MG63 (cell line): Measurements from ENCODE around the gene FYN. TPM values are rescaled to one million over a fixed set of nuclear protein-coding genes. Genes with fewer than 3 reads are reported as not detected.

Experiments
- DNase-seq: peaks from one replicate; pipeline ENCODE4 v3.0.0-alpha.2; 2020
- H3K27me3 ChIP-seq: fragments of 250-450 bp; sonication (Bioruptor Pico); 2 replicates; pipeline ENCODE4 v1.5.1; 2020; ENCODE audit warnings: mild to moderate bottlenecking, moderate library complexity
- H3K36me3 ChIP-seq: fragments of 250-450 bp; sonication (Bioruptor Pico); 2 replicates; pipeline ENCODE4 v1.5.1; 2020; ENCODE audit warnings: mild to moderate bottlenecking, moderate library complexity
- H3K4me3 ChIP-seq: fragments of 250-450 bp; sonication (Bioruptor Pico); 2 replicates; pipeline ENCODE4 v1.5.1; 2020; ENCODE audit warnings: mild to moderate bottlenecking, moderate library complexity
- H3K9me3 ChIP-seq: fragments of 250-450 bp; sonication (Bioruptor Pico); 2 replicates; pipeline ENCODE4 v1.5.1; 2020; ENCODE audit warnings: mild to moderate bottlenecking, moderate library complexity
- total RNA-seq: library from RNA; depleted of rRNA; stranded (reverse); fragments of >200 nt; shearing (Covaris generic); gene quantifications from 2 replicates; pipeline ENCODE4 v1.2.3, GENCODE V29; 2014; ENCODE audit warnings: low replicate concordance

FYN gene
- total RNA-seq, 1 experiment from 2014 or later: 48.7 TPM

- H3K4me3 ChIP-seq: no peak overlapping the region
- no peak for DNase-seq
- H3K27me3 ChIP-seq: no peaks in the 10 kb centered on the region
- H3K36me3 ChIP-seq: no peaks in the 10 kb centered on the region
- no peaks in the 10 kb centered on the region; the same call in 1 of the 2 replicates for H3K9me3 ChIP-seq
Observed at GRCh38 chr6:111765763-111766162, 107.5 kb downstream of the FYN start.

GRCh38 chr6:111764238-111765175, 108.7 kb downstream of the FYN start:
- H3K9me3 ChIP-seq: no peaks in the 10 kb centered on the region
- no peaks in the 10 kb centered on the region for H3K27me3 ChIP-seq
- no peaks in the 10 kb centered on the region for H3K36me3 ChIP-seq
- H3K4me3 ChIP-seq: no peak overlapping the region
- no peak for DNase-seq

DNA sequence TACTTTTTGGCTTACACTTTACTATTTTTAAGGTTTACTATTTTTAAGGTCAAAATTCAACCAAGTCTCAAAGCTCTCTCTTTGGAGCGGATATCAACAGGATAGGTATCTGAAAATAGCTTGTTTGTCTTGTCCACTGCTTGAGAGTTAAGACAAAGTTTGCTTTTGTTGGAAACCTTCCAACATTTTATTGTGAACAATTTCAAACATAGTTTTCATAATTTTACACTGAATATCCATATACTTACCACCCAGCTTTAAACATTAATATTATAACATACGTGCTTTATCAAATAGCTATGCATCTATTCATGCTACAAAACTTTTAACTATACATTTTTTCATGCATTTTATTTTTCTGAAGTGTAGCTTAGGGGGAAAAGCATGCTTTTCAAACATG, 109.9 kb downstream of the FYN start:
- no peaks in the 10 kb centered on the region for H3K9me3 ChIP-seq
- H3K4me3 ChIP-seq: no peak overlapping the region
- DNase-seq: no peak
- no peaks in the 10 kb centered on the region for H3K27me3 ChIP-seq
- no peaks in the 10 kb centered on the region for H3K36me3 ChIP-seq

GRCh38 chr6:111761783-111762312, 111.4 kb downstream of the FYN start:
- no peaks in the 10 kb centered on the region for H3K27me3 ChIP-seq
- no peak for DNase-seq
- H3K9me3 ChIP-seq: no peaks in the 10 kb centered on the region
- no peaks in the 10 kb centered on the region for H3K36me3 ChIP-seq
- no peak overlapping the region for H3K4me3 ChIP-seq

- no peaks in the 10 kb centered on the region for H3K9me3 ChIP-seq
- DNase-seq: no peak
Observed at GRCh38 chr6:111761212-111761611, 112.0 kb downstream of the FYN start.

GRCh38 chr6:111759836-111760785, 113.1 kb downstream of the FYN start:
- DNase-seq: no peak
- H3K27me3 ChIP-seq: no peaks in the 10 kb centered on the region
- no peaks in the 10 kb centered on the region for H3K9me3 ChIP-seq
- no peaks in the 10 kb centered on the region for H3K36me3 ChIP-seq
- no peak overlapping the region for H3K4me3 ChIP-seq

More at GRCh38 chr6:111761212-111761611, 112.0 kb downstream of the FYN start:
- Histone ChIP-seq H3K4me3 (no peak overlapping the region), H3K27me3 (no peaks in the 10 kb centered on the region), H3K36me3 (no peaks in the 10 kb centered on the region)

GRCh38 chr6:111759331-111759835, 113.9 kb downstream of the FYN start:
- no peaks in the 10 kb centered on the region for H3K27me3 ChIP-seq
- no peaks in the 10 kb centered on the region for H3K9me3 ChIP-seq
- no peak for DNase-seq
- H3K4me3 ChIP-seq: no peak overlapping the region
- H3K36me3 ChIP-seq: no peaks in the 10 kb centered on the region

GRCh38 chr6:111758608-111759329, 114.5 kb downstream of the FYN start:
- Histone ChIP-seq H3K36me3 (no peaks in the 10 kb centered on the region), H3K9me3 (no peaks in the 10 kb centered on the region), H3K4me3 (no peak overlapping the region), H3K27me3 (no peaks in the 10 kb centered on the region)
- DNase-seq: no peak

GRCh38 chr6:111757342-111757741, 115.9 kb downstream of the FYN start:
- no peaks in the 10 kb centered on the region for H3K27me3 ChIP-seq
- no peak for DNase-seq
- H3K36me3 ChIP-seq: no peaks in the 10 kb centered on the region
- H3K9me3 ChIP-seq: no peaks in the 10 kb centered on the region
- no peak overlapping the region for H3K4me3 ChIP-seq

GRCh38 chr6:111754423-111754822, 118.8 kb downstream of the FYN start:
- Histone ChIP-seq H3K27me3 (no peaks in the 10 kb centered on the region), H3K9me3 (no peaks in the 10 kb centered on the region), H3K36me3 (no peaks in the 10 kb centered on the region), H3K4me3 (no peak overlapping the region)
- DNase-seq: no peak

- no peak for DNase-seq
- Histone ChIP-seq H3K27me3 (no peaks in the 10 kb centered on the region), H3K9me3 (no peaks in the 10 kb centered on the region), H3K4me3 (no peak overlapping the region), H3K36me3 (no peaks in the 10 kb centered on the region)
Observed at GRCh38 chr6:111753573-111753972, 119.7 kb downstream of the FYN start.

DNA sequence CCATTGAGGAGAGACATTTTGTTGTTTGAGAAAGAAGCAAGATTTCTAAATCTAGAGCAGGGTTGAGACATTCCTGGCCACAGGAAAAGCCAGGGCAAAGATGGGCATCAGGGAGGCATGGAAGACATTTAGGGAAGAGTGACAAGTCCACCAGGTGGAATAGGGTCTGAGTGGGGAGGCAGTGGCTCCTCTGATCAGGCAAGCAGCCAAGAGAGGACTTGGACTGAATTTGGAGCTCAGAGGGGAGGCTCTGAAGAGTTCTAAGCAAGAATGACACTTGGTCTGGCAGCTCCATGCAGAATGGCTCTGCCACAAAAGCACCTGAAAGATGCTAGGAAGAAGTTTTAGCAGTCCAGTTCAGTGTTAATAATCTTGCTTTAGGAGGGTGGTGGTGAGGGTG, 120.8 kb downstream of the FYN start:
- Histone ChIP-seq H3K9me3 (no peaks in the 10 kb centered on the region), H3K4me3 (no peak overlapping the region), H3K36me3 (no peaks in the 10 kb centered on the region), H3K27me3 (no peaks in the 10 kb centered on the region)
- no peak for DNase-seq

DNA sequence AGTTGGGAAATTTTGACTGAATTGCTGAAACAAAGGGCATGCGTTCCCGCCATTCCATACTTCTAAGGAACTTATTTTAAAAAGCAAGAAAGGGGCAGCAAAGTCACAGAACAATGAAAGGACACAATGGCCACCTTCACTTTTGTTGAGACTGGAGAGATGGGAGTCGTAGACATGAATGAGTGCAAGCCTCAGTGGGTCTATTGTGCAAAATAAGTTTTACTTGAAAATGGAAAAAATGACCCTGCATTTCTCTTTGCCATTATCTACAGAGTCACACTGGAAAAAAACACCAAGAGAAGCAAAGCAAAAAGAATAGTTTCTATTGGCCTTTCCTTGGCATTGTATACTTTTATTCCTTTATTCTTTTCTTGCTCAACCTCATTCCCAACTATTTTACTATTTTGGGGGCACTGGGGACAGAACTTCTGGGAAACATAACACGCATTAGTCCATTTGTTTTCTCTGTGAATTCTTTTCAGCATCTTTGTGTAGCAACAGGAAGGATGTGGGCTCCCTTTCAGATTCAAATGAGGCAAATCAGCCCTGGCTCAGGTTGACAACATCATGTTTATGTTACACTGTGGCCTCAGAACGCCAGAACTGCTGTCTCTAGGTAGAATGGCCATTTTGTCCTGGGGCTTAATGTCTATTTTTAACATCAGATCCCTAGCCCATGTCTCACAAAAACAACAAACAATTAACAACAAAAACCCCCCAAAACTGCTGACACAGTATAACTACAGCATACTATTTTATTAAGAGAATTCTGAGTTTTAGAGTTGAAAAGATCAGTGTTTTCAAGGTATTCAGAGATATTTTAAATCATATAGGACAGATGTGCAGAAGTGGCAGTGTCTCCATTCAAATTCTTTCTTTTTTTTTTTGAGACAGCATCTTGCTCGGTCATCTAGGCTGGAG, 122.2 kb downstream of the FYN start:
- no peak for DNase-seq
- Histone ChIP-seq H3K9me3 (no peaks in the 10 kb centered on the region), H3K36me3 (no peaks in the 10 kb centered on the region), H3K27me3 (no peaks in the 10 kb centered on the region), H3K4me3 (no peak overlapping the region)

DNA sequence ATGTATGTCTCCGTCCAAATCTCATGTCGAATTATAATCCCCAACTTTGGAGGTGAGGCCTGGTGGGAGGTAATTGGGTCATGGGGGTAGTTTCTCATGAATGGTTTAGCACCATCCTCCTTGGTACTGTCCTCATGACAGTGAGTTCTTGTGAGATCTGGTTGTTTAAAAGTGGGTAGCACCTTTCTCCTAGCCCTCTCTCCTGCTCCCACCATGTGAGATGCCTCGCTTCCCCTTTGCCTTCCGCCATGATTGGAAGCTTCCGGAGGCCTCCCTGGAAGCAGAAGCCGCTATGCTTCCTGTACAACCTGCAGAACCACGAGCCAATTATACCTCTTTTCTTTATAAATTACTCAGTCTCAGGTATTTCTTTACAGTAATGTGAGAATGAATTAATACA, 123.1 kb downstream of the FYN start:
- Histone ChIP-seq H3K27me3 (no peaks in the 10 kb centered on the region), H3K9me3 (no peaks in the 10 kb centered on the region), H3K4me3 (no peak overlapping the region), H3K36me3 (no peaks in the 10 kb centered on the region)
- no peak for DNase-seq

DNA sequence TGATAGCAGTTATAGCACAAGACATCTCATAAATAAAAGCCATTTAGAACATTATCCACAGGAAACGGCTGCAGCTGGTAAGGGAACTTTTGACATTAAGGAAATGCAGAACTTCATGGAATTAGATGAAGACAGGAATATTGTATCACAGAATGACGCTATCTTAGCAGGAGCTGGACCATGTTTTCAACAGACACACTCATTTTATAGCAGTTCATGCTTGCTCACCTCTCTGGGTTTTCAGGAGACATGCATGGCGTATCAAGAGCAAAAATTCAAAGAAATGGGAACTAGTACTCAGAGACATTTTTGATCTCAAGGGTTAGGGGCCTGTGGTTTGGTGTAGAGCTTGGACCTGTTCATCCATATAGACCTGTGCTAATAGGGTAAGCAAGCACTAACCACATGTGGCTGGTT, 125.0 kb downstream of the FYN start:
- H3K36me3 ChIP-seq: no peaks in the 10 kb centered on the region
- H3K9me3 ChIP-seq: no peaks in the 10 kb centered on the region
- H3K4me3 ChIP-seq: no peak overlapping the region
- H3K27me3 ChIP-seq: no peaks in the 10 kb centered on the region
- DNase-seq: no peak
